ENCODE measurements around the gene OTX2.

GRCh38 chr14:56816574-56817391 lies 6.5 kb upstream of the OTX2 start:
- TF ChIP-seq POLR2A (IDR thresholded peaks at IDR 0.05) (no peak), CTCF (IDR thresholded peaks at IDR 0.05) (no peak)

Measured in thyroid gland (tissue), 4 donors.